WTC11 (cell line): ENCODE data around the gene CD46. TPM values are rescaled to one million over a fixed set of nuclear protein-coding genes. Genes with fewer than 3 reads are reported as not detected.

Source experiments
- ATAC-seq: fragments of 200-7000 bp; cut with Tn5 transposase; 2 replicates; pipeline ENCODE4 v1.10.0; 2021; ENCODE audit warnings: mild to moderate bottlenecking, moderate library complexity
- CTCF ChIA-PET: fragments of 300-600 bp; sonication (Branson Sonifier 250); formaldehyde crosslinking; loops from one replicate; lab custom pipeline; 2021; ENCODE audit warnings: antibody characterized with exemption; lab: Charles Lee
- POLR2A ChIA-PET: fragments of 350-600 bp; sonication (Branson Sonifier 250); formaldehyde crosslinking; loops from one replicate; lab custom pipeline; 2021; ENCODE audit warnings: antibody characterized with exemption; lab: Charles Lee
- DNase-seq: peaks from one replicate; pipeline ENCODE4 v3.0.0; 2021; ENCODE audit warnings: low spot score
- H3K27ac Mint-ChIP-seq: 2 replicates; pipeline ENCODE4 v1.8.0; 2021; ENCODE audit warnings: mixed read lengths
- H3K27me3 Mint-ChIP-seq: 2 replicates; pipeline ENCODE4 v1.8.0; 2021; ENCODE audit warnings: low read depth, mild to moderate bottlenecking, moderate library complexity, mixed read lengths
- H3K36me3 Mint-ChIP-seq: 2 replicates; pipeline ENCODE4 v1.8.0; 2021; ENCODE audit warnings: mixed read lengths
- H3K4me1 Mint-ChIP-seq: 2 replicates; pipeline ENCODE4 v1.8.0; 2022; ENCODE audit warnings: mixed read lengths
- H3K4me3 Mint-ChIP-seq: 2 replicates; pipeline ENCODE4 v1.8.0; 2021; ENCODE audit warnings: mild to moderate bottlenecking, moderate library complexity, mixed read lengths
- H3K9me3 Mint-ChIP-seq: 2 replicates; pipeline ENCODE4 v1.8.0; 2021; ENCODE audit warnings: mixed read lengths
- CDX4 ChIP-seq: fragments of 250-450 bp; sonication (Bioruptor Pico); IDR thresholded peaks from 2 replicates; pipeline ENCODE4 v1.9.0; 2021; ENCODE audit warnings: moderate library complexity, mild to moderate bottlenecking, inconsistent platforms, borderline replicate concordance
- E2F4 ChIP-seq: sonication (generic); formaldehyde crosslinking; IDR thresholded peaks from 2 replicates; pipeline ENCODE4 v1.8.1; 2022; ENCODE audit warnings: low read depth, mild to moderate bottlenecking, moderate library complexity, missing genetic modification reagents, borderline replicate concordance
- ELF4 ChIP-seq: sonication (generic); formaldehyde crosslinking; IDR thresholded peaks from 2 replicates; pipeline ENCODE4 v1.8.1; 2022; ENCODE audit warnings: low read depth, mild to moderate bottlenecking, moderate library complexity, missing genetic modification reagents
- ESRRA ChIP-seq: sonication (generic); formaldehyde crosslinking; IDR thresholded peaks from 2 replicates; pipeline ENCODE4 v1.8.1; 2022; ENCODE audit warnings: mild to moderate bottlenecking, missing genetic modification reagents, borderline replicate concordance
- FOXJ3 ChIP-seq: sonication (generic); formaldehyde crosslinking; IDR thresholded peaks from 2 replicates; pipeline ENCODE4 v1.9.0; 2021; ENCODE audit warnings: missing genetic modification reagents, mild to moderate bottlenecking, borderline replicate concordance
- JAZF1 ChIP-seq: fragments of 250-450 bp; sonication (Bioruptor Pico); IDR thresholded peaks from 2 replicates; pipeline ENCODE4 v1.9.0; 2021; ENCODE audit warnings: moderate library complexity, mild to moderate bottlenecking, inconsistent platforms
- JUN ChIP-seq: sonication (generic); formaldehyde crosslinking; IDR thresholded peaks from 2 replicates; pipeline ENCODE4 v1.8.0; 2023; ENCODE audit warnings: mild to moderate bottlenecking, missing genetic modification reagents
- MLX ChIP-seq: sonication (generic); formaldehyde crosslinking; IDR thresholded peaks from 2 replicates; pipeline ENCODE4 v1.8.1; 2023; ENCODE audit warnings: mild to moderate bottlenecking, missing genetic modification reagents, moderate library complexity
- MXD4 ChIP-seq: fragments of 250-450 bp; sonication (Bioruptor Pico); IDR thresholded peaks from 2 replicates; pipeline ENCODE4 v1.8.0; 2021; ENCODE audit warnings: mild to moderate bottlenecking, moderate library complexity, borderline replicate concordance
- NFE2L1 ChIP-seq: sonication (generic); formaldehyde crosslinking; IDR thresholded peaks from 2 replicates; pipeline ENCODE4 v1.8.1; 2023; ENCODE audit warnings: missing genetic modification reagents
- PRDM15 ChIP-seq: sonication (generic); formaldehyde crosslinking; IDR thresholded peaks from 2 replicates; pipeline ENCODE4 v1.8.0; 2022; ENCODE audit warnings: missing genetic modification reagents
- PREB ChIP-seq: sonication (generic); formaldehyde crosslinking; IDR thresholded peaks from 2 replicates; pipeline ENCODE4 v1.8.1; 2022; ENCODE audit warnings: mild to moderate bottlenecking, missing genetic modification reagents, moderate library complexity, borderline replicate concordance
- PRRX2 ChIP-seq: fragments of 250-450 bp; sonication (Bioruptor Pico); IDR thresholded peaks from 2 replicates; pipeline ENCODE4 v1.8.0; 2021; ENCODE audit warnings: mild to moderate bottlenecking
- TCF7 ChIP-seq: sonication (generic); formaldehyde crosslinking; IDR thresholded peaks from 2 replicates; pipeline ENCODE4 v1.8.0; 2022; ENCODE audit warnings: mild to moderate bottlenecking, low read depth, missing genetic modification reagents, moderate library complexity
- ZBTB21 ChIP-seq: sonication (generic); formaldehyde crosslinking; IDR thresholded peaks from 2 replicates; pipeline ENCODE4 v1.8.1; 2023; ENCODE audit warnings: mild to moderate bottlenecking, missing genetic modification reagents, borderline replicate concordance
- ZNF232 ChIP-seq: sonication (generic); formaldehyde crosslinking; IDR thresholded peaks from 2 replicates; pipeline ENCODE4 v1.8.0; 2022; ENCODE audit warnings: mild to moderate bottlenecking, missing genetic modification reagents
- ZNF263 ChIP-seq: sonication (generic); formaldehyde crosslinking; IDR thresholded peaks from 2 replicates; pipeline ENCODE4 v1.8.1; 2022; ENCODE audit warnings: low read depth, mild to moderate bottlenecking, moderate library complexity, missing genetic modification reagents
- total RNA-seq: library from RNA; stranded (reverse); gene quantifications from 3 replicates; pipeline ENCODE4 v1.2.3, GENCODE V29; 2021
- TF ChIP-seq, protein P1 (sequence below): sonication (generic); formaldehyde crosslinking; IDR thresholded peaks from 2 replicates; pipeline ENCODE4 v1.8.0; 2023; ENCODE audit warnings: missing genetic modification reagents, mild to moderate bottlenecking, borderline replicate concordance
- TF ChIP-seq, protein P2 (sequence below): sonication (generic); formaldehyde crosslinking; IDR thresholded peaks from 2 replicates; pipeline ENCODE4 v1.8.0; 2022; ENCODE audit warnings: mild to moderate bottlenecking, missing genetic modification reagents
- TF ChIP-seq, protein P3 (sequence below): sonication (generic); formaldehyde crosslinking; IDR thresholded peaks from 2 replicates; pipeline ENCODE4 v1.8.1; 2022; ENCODE audit warnings: missing genetic modification reagents, borderline replicate concordance

CD46 gene
- total RNA-seq, 1 experiment from 2014 or later: 150 TPM

- H3K27me3 Mint-ChIP-seq: no peaks in the 10 kb centered on the region
- no peak for DNase-seq
- no peak for ATAC-seq
- TF ChIP-seq, protein P1, sequence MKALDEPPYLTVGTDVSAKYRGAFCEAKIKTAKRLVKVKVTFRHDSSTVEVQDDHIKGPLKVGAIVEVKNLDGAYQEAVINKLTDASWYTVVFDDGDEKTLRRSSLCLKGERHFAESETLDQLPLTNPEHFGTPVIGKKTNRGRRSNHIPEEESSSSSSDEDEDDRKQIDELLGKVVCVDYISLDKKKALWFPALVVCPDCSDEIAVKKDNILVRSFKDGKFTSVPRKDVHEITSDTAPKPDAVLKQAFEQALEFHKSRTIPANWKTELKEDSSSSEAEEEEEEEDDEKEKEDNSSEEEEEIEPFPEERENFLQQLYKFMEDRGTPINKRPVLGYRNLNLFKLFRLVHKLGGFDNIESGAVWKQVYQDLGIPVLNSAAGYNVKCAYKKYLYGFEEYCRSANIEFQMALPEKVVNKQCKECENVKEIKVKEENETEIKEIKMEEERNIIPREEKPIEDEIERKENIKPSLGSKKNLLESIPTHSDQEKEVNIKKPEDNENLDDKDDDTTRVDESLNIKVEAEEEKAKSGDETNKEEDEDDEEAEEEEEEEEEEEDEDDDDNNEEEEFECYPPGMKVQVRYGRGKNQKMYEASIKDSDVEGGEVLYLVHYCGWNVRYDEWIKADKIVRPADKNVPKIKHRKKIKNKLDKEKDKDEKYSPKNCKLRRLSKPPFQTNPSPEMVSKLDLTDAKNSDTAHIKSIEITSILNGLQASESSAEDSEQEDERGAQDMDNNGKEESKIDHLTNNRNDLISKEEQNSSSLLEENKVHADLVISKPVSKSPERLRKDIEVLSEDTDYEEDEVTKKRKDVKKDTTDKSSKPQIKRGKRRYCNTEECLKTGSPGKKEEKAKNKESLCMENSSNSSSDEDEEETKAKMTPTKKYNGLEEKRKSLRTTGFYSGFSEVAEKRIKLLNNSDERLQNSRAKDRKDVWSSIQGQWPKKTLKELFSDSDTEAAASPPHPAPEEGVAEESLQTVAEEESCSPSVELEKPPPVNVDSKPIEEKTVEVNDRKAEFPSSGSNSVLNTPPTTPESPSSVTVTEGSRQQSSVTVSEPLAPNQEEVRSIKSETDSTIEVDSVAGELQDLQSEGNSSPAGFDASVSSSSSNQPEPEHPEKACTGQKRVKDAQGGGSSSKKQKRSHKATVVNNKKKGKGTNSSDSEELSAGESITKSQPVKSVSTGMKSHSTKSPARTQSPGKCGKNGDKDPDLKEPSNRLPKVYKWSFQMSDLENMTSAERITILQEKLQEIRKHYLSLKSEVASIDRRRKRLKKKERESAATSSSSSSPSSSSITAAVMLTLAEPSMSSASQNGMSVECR: no peak
- TF ChIP-seq TCF7 (no peak), MLX (CRISPR knock-in tag) (no peak), NFE2L1 (CRISPR knock-in tag) (no peak), ZNF263 (no peak), FOXJ3 (no peak), MXD4 (no peak)
- H3K36me3 Mint-ChIP-seq: no peaks in the 10 kb centered on the region
- ChIA-PET CTCF (interaction anchor here (1.0 to 7.0 kb wide), 3 partner anchors 10 to 130 kb away, joined by 3 to 66 read pairs (median 4); no protein-coding TSS in a partner anchor), POLR2A (no interaction called here)
- no peak overlapping the region for H3K4me3 Mint-ChIP-seq
- peaks cover under 1% of the 10 kb centered on the region; the same call in 1 of the 2 replicates for H3K4me1 Mint-ChIP-seq
- H3K27ac Mint-ChIP-seq: no peak overlapping the region
- H3K9me3 Mint-ChIP-seq: no peaks in the 10 kb centered on the region
Measured at GRCh38 chr1:207833381-207833780, 81.5 kb downstream of the CD46 start.

DNA sequence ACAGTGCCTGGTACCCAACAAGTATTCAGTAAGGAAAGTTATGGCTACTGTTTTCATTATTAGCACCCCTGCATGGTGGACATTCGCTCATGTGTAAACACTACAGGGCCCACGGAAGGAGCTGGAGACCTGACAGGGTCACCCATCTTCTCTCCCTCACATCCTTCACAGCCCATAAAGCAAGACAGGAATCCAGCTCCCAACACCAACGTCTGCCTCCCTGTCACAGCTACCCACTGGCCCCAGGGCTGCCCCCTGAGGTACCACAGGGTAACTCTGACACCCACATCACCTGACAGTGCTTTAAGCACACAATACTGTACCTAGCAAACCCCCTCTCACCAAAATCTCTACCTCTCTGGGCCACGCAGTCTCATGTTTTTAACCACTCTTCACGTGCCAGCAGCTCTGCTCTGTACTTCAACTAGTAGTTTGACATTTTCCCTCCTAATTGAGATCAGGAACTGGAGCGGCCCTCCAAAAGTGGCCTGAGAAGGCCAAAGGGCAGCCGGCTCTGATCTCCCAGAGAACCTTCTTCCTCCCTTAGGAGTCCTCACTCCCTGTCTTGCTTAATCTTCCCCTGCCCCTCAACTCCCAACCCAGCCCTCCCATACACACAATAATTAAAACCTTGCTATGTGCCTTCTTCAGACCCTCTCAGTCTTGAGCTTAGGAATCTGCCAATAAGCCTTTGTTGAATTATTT, 82.3 kb downstream of the CD46 start:
- Mint-ChIP-seq H3K4me1 (no peaks in the 10 kb centered on the region), H3K36me3 (no peaks in the 10 kb centered on the region), H3K27me3 (no peaks in the 10 kb centered on the region), H3K4me3 (no peak overlapping the region), H3K9me3 (no peaks in the 10 kb centered on the region), H3K27ac (no peak overlapping the region)
- ATAC-seq: no peak
- CTCF ChIA-PET: interaction anchor here (1.0 to 1.7 kb wide), 2 partner anchors 10 to 129 kb away, joined by 3 to 4 read pairs; no protein-coding TSS in a partner anchor
- no peak for DNase-seq
- POLR2A ChIA-PET: no interaction called here
- TF ChIP-seq CDX4 (CRISPR knock-in tag) (no peak), PRRX2 (no peak), JUN (CRISPR knock-in tag) (no peak), ESRRA (CRISPR knock-in tag) (no peak), E2F4 (CRISPR knock-in tag) (no peak), ZBTB21 (CRISPR knock-in tag) (no peak), PREB (no peak), PRDM15 (CRISPR knock-in tag) (no peak), ZNF232 (no peak), ELF4 (CRISPR knock-in tag) (no peak), JAZF1 (CRISPR knock-in tag) (no peak)
- TF ChIP-seq, protein P2, sequence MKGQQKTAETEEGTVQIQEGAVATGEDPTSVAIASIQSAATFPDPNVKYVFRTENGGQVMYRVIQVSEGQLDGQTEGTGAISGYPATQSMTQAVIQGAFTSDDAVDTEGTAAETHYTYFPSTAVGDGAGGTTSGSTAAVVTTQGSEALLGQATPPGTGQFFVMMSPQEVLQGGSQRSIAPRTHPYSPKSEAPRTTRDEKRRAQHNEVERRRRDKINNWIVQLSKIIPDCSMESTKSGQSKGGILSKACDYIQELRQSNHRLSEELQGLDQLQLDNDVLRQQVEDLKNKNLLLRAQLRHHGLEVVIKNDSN (CRISPR knock-in tag): no peak
- TF ChIP-seq, protein P3, sequence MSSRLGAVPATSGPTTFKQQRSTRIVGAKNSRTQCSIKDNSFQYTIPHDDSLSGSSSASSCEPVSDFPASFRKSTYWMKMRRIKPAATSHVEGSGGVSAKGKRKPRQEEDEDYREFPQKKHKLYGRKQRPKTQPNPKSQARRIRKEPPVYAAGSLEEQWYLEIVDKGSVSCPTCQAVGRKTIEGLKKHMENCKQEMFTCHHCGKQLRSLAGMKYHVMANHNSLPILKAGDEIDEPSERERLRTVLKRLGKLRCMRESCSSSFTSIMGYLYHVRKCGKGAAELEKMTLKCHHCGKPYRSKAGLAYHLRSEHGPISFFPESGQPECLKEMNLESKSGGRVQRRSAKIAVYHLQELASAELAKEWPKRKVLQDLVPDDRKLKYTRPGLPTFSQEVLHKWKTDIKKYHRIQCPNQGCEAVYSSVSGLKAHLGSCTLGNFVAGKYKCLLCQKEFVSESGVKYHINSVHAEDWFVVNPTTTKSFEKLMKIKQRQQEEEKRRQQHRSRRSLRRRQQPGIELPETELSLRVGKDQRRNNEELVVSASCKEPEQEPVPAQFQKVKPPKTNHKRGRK (CRISPR knock-in tag): no peak
